Tibial nerve (tissue), 4 donors: Measurements from ENCODE around the gene GPR42.

ENCODE experiments used
- CTCF ChIP-seq, 5 experiments: fragments of 200-600 bp in 3 of 5; fragments of 450-650 bp in 2 of 5; sonication (generic) in 3 of 5; IDR thresholded peaks; one replicate each; pipeline ENCODE4 v1.5.1; 2016 to 2019; ENCODE audit warnings: antibody characterized with exemption in 5 of 5, mild to moderate bottlenecking in 3 of 5, moderate library complexity in 2 of 5
- EP300 ChIP-seq, 2 donors: sonication (generic); formaldehyde crosslinking; IDR thresholded peaks; one replicate each; pipeline ENCODE4 v1.6.1; 2017; ENCODE audit warnings: antibody characterized with exemption in 2 of 2, mild to moderate bottlenecking in 1 of 2
- POLR2A ChIP-seq, 2 donors: fragments of 450-650 bp; IDR thresholded peaks; one replicate each; pipeline ENCODE4 v1.6.1; 2017; ENCODE audit warnings: antibody characterized with exemption in 2 of 2, mild to moderate bottlenecking in 2 of 2, moderate library complexity in 2 of 2

DNA sequence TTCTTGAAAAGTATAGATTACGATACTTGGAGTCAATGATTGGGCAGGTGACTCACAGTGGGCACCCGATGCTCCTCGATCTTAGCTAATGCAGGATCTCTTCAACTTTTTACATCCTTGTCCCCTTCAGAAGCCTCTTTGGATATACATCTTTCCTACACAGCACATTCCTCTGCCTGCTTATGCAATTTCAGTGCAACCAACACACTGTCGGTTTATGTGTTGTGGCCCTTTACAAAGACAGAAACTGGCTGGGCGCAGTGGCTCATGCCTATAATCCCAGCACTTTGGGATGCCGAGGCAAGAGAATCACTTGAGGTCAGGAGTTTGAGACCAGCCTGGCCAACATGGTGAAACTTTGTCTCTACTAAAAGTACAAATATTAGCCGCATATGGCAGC is 2.6 kb downstream of the GPR42 start:
- no peak for TF ChIP-seq POLR2A (IDR thresholded peaks at IDR 0.05)
- TF ChIP-seq EP300 (IDR thresholded peaks at IDR 0.05) = no peak
- no peak for TF ChIP-seq CTCF (IDR thresholded peaks at IDR 0.05)
